Measurements from ENCODE around the gene DNM3.

DNA sequence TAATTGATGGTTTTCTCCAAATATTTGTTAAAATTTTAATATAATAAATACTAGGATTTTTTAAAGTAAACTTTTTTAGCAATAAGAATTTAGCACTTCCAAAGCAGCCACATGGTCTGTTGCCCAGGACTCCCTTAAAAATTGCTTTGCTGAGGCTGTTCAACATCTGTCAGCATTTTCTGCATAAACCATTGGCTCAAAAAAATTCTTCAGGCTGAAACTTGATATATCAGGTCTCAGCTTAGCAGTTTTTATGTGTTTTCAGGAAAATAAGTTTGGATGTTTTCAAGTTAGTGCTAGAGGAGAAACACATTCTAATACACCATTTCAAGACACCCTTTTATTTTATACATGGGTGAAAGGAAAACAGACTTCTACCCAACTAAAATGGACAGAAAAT lies 510.0 kb downstream of the DNM3 start:
- TF ChIP-seq, protein P1, sequence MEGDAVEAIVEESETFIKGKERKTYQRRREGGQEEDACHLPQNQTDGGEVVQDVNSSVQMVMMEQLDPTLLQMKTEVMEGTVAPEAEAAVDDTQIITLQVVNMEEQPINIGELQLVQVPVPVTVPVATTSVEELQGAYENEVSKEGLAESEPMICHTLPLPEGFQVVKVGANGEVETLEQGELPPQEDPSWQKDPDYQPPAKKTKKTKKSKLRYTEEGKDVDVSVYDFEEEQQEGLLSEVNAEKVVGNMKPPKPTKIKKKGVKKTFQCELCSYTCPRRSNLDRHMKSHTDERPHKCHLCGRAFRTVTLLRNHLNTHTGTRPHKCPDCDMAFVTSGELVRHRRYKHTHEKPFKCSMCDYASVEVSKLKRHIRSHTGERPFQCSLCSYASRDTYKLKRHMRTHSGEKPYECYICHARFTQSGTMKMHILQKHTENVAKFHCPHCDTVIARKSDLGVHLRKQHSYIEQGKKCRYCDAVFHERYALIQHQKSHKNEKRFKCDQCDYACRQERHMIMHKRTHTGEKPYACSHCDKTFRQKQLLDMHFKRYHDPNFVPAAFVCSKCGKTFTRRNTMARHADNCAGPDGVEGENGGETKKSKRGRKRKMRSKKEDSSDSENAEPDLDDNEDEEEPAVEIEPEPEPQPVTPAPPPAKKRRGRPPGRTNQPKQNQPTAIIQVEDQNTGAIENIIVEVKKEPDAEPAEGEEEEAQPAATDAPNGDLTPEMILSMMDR (IDR thresholded peaks at IDR 0.05) = no peak
- TF ChIP-seq POLR2A (IDR thresholded peaks at IDR 0.05) = no peak
- TF ChIP-seq EP300 (IDR thresholded peaks at IDR 0.05) = no peak
- no peak for TF ChIP-seq POLR2AphosphoS5 (IDR thresholded peaks at IDR 0.05)
